ENCODE measurements around the gene SPATA2L.
"Not testable (repeated sequence)": the region's sequence is repeated elsewhere in the genome, so short reads cannot be mapped to it uniquely, and the experiment has no call there.

Gene SPATA2L

GRCh38 chr16:89697616-89698331 is 3.7 kb downstream of the SPATA2L start:
- TF ChIP-seq, protein P1, sequence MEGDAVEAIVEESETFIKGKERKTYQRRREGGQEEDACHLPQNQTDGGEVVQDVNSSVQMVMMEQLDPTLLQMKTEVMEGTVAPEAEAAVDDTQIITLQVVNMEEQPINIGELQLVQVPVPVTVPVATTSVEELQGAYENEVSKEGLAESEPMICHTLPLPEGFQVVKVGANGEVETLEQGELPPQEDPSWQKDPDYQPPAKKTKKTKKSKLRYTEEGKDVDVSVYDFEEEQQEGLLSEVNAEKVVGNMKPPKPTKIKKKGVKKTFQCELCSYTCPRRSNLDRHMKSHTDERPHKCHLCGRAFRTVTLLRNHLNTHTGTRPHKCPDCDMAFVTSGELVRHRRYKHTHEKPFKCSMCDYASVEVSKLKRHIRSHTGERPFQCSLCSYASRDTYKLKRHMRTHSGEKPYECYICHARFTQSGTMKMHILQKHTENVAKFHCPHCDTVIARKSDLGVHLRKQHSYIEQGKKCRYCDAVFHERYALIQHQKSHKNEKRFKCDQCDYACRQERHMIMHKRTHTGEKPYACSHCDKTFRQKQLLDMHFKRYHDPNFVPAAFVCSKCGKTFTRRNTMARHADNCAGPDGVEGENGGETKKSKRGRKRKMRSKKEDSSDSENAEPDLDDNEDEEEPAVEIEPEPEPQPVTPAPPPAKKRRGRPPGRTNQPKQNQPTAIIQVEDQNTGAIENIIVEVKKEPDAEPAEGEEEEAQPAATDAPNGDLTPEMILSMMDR (conservative IDR thresholded peaks at IDR 0.05; ENCODE audit: low read length), result no peak
- DNase-seq (ENCODE audit: low read depth), result no peak
- H3K4me3 ChIP-seq (ENCODE audit: low read length), result no peak overlapping the region

- TF ChIP-seq, protein P1 (conservative IDR thresholded peaks at IDR 0.05; ENCODE audit: low read length), result no peak
- DNase-seq (ENCODE audit: low read depth), result no peak
- H3K4me3 ChIP-seq (ENCODE audit: low read length), result no peak overlapping the region
These were observed 4.3 kb downstream of the SPATA2L start for GRCh38 chr16:89697161-89697615.

DNA sequence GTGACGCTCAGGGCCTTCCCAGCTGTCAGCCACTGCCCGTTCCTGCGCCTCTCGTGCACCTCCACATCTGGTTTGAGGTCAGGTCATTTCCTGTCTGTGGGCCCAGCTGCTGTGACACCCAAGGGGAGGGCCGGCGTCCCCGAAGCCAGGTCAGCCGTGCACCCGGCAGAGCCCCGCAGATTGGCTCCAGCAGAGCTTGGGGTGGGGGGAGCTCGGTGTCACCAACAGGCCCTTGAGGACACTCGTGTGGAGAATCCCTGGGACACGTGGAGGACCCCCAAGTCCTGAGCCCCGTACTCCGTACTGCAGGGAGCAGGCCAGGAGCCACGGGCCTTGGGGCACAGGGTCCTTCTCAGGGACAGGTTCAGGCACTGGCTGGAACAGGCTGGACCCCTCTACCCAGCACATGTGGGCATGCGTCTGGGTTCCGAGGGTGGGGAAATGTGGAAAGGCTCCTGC is 4.8 kb downstream of the SPATA2L start:
- H3K4me3 ChIP-seq (ENCODE audit: low read length), result no peak overlapping the region
- DNase-seq (ENCODE audit: low read depth), result no peak

GRCh38 chr16:89695875-89696669 is 5.4 kb downstream of the SPATA2L start:
- DNase-seq (ENCODE audit: low read depth), result no peak
- no peak overlapping the region for H3K4me3 ChIP-seq (ENCODE audit: low read length)

More for the DNA sequence above, 4.8 kb downstream of the SPATA2L start:
- TF ChIP-seq, protein P1 (conservative IDR thresholded peaks at IDR 0.05; ENCODE audit: low read length), result no peak

DNA sequence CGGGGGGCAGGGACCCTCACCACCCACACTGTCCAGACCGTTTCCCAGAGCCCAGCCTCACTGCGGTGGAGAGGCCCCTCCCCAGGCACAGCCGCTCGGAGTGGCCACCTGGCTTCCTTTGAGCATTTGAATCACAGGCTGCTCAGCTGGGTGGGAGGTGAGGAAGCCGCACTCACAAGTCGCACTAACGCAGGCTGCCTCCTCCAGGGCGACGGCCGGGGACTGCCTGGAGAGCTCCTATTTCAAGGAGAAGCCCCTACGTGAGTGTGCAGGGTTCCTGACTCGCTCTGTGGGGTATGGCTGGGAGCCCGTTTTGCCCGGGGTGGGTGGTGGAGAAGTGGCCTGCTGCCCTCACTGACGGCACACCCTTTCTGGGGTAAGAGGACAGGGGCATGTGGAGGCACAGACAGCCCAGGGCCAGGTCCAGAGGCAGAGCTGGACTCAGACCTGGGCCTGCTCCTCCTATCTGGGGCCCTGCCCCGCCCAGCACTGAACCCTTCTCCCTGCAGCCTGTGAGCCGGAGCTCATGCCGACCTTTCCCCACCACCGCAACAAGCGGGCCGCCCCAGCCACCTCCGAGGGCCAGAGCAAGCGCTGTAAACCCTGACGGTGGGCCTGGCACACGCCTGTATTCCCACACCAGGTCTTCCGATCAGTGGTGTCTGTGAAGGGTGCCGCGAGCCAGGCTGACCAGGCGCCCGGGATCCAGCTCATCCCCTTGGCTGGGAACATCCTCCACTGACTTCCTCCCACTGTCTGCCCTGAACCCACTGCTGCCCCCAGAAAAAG is 6.2 kb downstream of the SPATA2L start:
- no peak for DNase-seq (ENCODE audit: low read depth)
- TF ChIP-seq, protein P1 (conservative IDR thresholded peaks at IDR 0.05; ENCODE audit: low read length), result no peak
- H3K4me3 ChIP-seq (ENCODE audit: low read length), result no peak overlapping the region

More at GRCh38 chr16:89695875-89696669, 5.4 kb downstream of the SPATA2L start:
- TF ChIP-seq, protein P1 (conservative IDR thresholded peaks at IDR 0.05; ENCODE audit: low read length), result no peak

GRCh38 chr16:89694784-89695085 is 6.8 kb downstream of the SPATA2L start:
- not testable (repeated sequence) for DNase-seq (ENCODE audit: low read depth); H3K4me3 ChIP-seq (ENCODE audit: low read length)
